Myocyte (in vitro differentiated cells): ENCODE data around the gene APBB3. TPM values are rescaled to one million over a fixed set of nuclear protein-coding genes. Genes with fewer than 3 reads are reported as not detected.
"Not testable (repeated sequence)": the region's sequence is repeated elsewhere in the genome, so short reads cannot be mapped to it uniquely, and the experiment has no call there.

Experiments
- DNase-seq: peaks from one replicate; pipeline ENCODE4 v3.0.0-alpha.2; 2012; ENCODE audit warnings: low read depth
- polyA plus RNA-seq: library from polyadenylated mRNA; unstranded; fragments of >200 nt; gene quantifications from one replicate; pipeline ENCODE4 v1.2.1, GENCODE V29; 2012; ENCODE audit warnings: missing spikeins
- total RNA-seq: library from RNA; depleted of rRNA; stranded (reverse); fragments of >200 nt; gene quantifications from 2 replicates; pipeline ENCODE4 v1.2.3, GENCODE V29; 2014

Gene APBB3, protein sequence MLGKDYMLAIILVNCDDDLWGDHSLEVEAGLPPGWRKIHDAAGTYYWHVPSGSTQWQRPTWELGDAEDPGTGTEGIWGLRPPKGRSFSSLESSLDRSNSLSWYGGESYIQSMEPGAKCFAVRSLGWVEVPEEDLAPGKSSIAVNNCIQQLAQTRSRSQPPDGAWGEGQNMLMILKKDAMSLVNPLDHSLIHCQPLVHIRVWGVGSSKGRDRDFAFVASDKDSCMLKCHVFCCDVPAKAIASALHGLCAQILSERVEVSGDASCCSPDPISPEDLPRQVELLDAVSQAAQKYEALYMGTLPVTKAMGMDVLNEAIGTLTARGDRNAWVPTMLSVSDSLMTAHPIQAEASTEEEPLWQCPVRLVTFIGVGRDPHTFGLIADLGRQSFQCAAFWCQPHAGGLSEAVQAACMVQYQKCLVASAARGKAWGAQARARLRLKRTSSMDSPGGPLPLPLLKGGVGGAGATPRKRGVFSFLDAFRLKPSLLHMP
- total RNA-seq: 22.9 and 23.2 TPM in 2 replicates
- 32.9 TPM for polyA plus RNA-seq

DNA sequence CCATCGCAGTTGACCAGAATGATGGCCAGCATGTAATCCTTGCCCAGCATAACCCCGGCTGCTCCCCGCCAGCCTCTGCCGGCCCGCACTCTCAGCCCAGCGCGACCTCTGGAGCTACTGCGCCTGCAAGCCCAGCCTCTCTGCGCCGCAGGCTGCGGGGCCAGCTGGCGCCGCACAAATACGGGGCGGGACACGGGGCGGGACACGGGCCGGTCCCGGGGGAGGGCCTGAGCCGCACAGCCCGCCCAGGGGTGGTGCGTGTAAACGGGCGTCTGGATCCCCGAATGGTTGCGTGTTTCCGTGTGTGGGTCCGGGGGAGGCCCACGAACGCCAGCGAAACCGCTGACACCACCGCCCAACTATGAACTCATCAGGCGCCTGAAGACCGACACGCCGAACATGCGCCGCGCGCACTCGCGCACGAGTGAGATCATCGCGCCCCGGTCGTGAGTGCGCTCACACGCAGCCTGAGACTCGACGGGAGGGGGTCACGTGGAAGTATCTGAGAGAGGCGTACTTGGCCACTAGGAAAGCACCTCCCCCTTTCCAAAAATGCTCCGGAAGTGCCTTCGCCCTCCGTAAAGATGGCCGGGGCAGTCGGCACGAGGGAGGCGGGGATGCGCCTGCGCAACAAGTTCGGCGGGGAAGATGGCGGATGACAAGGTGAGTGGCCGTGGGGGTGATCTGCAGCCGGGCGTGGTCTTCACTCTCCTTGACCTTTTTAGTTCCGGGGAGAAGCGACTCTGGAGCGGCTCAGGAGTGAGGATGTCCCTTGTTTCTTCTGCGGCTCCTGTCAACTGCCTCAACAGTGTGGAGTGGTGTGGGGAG is at the start of gene APBB3, which contains the start of gene SLC35A4:
Gene APBB3, minus strand, starts transcription at position 403 of the 828 bp plus-strand sequence. Its CDS starts 353 bp downstream, at position 50.
Gene SLC35A4, plus strand, starts transcription at position 633 of the 828 bp plus-strand sequence. CDS start 2,342 bp downstream, outside the sequence.
- DNase-seq: peak; percentile 99

DNA sequence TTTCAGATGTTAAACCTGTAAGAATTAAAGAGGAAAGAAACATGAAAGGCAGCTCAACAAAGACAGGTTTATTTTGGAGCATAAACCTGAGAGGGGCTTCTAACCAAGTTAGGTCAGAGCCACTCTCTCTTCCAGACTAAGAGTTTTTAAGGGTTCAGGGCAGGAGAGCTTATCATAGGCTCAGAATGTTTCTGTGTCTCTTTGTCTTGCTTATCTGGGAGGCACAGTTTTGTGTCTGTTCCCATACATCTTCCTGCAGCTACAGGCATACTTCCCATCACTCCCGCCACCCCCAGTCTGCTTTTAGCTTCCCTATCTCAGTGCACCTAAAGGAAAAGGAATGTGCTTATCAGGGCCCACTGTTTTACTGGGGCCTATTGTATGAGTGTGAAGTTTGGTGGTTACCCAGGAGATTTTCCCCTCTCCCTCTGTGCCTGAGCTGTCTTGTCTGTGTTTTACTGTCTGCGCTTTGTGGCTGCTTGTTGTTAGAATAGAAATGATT is 46.7 kb upstream of the APBB3 start:
- DNase-seq: no peak

GRCh38 chr5:140609126-140609525 is 44.7 kb upstream of the APBB3 start:
- peak; percentile 74 for DNase-seq

GRCh38 chr5:140608722-140609121 is 44.3 kb upstream of the APBB3 start:
- DNase-seq: no peak

- DNase-seq: no peak
Observed at GRCh38 chr5:140607031-140607430, 42.6 kb upstream of the APBB3 start.

- no peak for DNase-seq
Observed at GRCh38 chr5:140605879-140606278, 41.5 kb upstream of the APBB3 start.

DNA sequence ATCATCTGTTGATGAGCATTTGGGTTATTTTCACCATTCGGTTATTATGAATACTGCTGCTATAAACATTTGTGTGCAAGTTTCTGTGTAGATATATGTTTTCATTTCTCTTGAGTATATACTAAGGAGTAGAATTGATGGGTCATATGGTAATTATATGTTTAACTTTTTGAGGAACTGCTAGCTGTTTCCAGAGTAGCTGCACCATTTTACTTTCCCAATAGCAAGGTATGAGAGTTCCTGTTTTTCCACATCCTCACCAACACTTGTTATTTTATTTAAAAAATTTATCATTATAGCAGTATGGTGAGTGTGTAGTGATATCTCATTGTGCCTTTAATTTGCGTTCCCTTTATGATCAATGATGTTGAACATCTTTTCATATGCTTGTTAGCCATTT is 39.3 kb upstream of the APBB3 start:
- no peak for DNase-seq

DNA sequence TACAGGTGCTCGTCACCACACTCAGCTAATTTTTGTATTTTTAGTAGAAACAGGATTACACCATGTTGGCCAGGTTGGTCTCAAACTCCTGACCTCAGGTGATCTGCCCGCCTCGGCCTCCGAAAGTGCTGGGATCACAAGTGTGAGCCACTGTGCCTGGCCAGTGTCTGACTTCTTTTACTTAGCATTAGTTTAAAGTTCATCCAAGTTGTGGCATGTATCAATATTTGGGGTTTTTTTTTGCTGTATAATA is 39.0 kb upstream of the APBB3 start:
- not testable (repeated sequence) for DNase-seq

GRCh38 chr5:140602147-140602546 is 37.7 kb upstream of the APBB3 start:
- DNase-seq: no peak

- no peak for DNase-seq
Observed at GRCh38 chr5:140600096-140600495, 35.7 kb upstream of the APBB3 start.

DNA sequence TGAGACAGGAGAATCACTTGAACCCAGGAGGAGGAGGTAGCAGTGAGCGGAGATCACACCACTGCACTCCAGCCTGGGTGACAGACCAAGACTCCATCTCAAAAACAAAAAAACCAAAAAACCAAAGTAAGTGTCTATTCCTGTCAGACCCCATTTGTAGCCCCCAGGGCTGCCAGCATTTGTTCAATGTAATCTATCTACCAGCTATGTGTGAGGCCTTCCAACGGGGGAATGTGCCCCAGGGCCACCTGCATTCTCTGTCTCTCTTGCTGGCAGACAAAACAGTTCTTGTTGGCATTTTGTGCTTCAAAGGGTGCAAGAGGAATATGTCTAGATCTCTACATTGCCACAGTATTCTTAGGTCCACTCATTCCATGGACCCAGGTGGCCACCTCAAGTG is 34.4 kb upstream of the APBB3 start:
- no peak for DNase-seq

DNA sequence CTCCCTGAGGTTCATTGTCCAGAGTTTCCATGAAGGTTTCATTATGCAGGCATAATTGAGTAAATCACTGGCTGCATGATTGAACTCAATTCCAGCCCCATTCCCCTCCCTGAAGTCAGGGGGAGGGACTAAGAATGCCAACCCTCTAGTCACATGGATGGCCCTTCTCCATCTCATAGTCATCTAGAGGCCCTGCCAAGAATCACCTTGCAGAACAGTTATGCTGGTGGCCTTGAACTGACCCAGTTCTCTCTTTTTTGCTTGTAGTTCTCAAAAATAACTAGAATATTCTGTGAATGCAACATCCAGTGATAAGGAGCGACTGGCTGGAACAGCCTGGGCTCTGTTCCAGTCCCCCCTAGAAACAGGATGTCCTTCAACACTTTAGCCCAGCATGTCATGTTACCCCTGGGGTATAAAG is 31.9 kb upstream of the APBB3 start:
- no peak for DNase-seq

- peak; percentile 22 for DNase-seq
Observed at GRCh38 chr5:140595538-140596300, 31.3 kb upstream of the APBB3 start.

- no peak for DNase-seq
Observed at GRCh38 chr5:140594169-140594568, 29.8 kb upstream of the APBB3 start.

DNA sequence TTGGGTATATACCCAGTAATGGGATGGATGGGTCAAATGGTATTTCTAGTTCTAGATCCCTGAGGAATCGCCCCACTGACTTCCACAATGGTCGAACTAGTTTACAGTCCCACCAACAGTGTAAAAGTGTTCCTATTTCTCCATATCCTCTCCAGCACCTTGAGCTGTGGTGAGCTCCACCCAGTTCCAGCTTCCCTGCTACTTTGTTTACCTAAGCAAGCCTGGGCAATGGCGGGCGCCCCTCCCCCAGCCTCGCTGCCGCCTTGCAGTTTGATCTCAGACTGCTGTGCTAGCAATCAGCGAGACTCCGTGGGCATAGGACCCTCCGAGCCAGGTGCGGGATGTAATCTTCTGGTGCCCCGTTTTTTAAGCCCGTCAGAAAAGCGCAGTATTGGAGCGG is 28.7 kb upstream of the APBB3 start:
- DNase-seq: not testable (repeated sequence)

DNA sequence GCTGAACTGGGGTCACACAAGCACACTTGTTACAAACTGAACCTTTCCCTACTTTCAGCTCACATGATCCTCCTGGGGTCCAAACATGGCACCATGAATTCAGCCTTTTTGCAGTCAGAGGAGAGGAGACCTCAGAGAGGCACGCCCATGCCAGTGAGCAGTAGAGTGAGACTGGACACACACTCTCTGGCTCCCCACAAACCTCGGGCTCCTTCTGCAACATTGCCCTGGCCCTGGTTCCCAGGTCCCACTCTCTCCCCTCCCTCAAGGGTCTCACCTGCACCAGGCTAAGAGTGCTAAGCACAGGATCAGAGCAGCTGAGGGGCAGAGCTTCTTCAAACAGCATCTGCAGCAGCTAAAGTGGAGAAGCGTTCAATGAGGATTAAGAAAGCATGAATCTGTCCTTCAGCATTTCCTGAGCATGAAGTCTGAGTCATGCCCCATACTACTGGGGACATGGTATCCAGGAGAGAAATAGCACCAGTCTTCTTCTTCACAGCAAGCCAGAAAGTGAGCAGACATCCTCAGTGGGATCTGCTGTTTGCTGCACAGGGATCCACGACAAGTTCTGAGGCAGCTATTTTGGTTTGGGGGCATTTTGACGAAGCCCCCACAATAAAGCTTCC is 27.5 kb upstream of the APBB3 start:
- DNase-seq: peak; percentile 60

DNA sequence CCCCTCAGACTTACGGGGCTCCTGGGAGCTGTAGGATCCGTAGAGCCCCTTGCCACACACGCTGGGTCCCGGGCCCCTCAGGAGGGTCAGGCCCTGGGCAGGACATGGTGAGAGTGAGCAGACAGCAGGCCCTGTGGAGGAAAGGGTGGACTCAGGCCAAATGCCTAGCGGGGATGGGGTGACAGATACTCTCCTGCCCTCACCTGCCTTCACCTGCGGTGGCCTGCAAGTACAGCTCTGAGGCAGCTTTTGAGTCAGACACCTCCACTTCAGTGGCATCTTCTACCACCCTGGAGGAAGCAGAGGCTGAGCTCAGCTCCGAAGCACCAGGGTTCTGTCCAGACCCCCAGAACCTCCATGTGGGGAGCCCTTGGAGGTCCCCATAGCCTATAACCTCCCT is 26.5 kb upstream of the APBB3 start:
- DNase-seq: no peak

GRCh38 chr5:140588311-140589070 is 24.1 kb upstream of the APBB3 start:
- DNase-seq: peak; percentile 48

DNA sequence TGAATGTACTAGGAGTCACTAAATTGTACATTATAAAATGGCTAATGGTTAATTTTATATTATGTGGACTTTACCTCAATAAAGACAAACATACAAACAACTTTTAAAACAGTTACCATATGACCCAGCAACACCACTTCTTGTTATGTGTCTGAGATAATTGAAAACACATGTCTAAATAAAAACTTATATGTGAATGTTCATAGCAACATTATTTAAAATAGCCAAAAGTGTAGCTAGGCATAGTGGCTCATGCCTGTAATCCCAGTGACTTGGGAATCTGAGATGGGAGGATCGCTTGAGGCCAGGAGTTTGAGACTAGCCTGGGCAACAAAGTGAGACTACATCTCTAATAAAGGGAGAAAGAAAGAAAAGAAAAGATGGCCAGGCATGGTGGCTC is 23.1 kb upstream of the APBB3 start:
- DNase-seq: no peak

DNA sequence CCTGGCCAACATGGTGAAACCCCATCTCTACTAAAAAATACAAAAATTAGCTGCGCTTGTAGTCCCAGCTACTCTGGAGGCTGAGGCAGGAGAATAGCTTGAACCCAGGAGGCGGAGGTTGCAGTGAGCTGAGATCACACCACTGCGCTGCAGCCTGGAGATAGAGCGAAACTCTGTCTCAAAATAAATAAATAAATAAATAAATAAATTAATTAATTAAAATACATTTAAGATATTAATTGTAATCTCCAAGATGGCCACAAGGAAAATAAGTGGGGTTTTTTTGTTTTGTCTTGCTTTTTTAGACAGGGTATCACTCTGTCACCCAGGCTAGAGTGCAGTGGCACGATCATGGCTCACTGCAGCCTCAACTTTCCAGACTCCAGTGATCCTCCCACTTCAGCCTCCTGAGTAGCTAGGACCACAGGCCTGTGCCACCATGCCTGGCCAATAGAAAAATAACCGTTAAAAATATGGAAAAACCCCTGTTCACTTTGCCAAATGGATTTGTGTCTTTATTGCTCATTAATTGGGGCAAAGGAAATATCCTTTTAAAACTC is 14.9 kb upstream of the APBB3 start:
- DNase-seq: not testable (repeated sequence)
